ENCODE data around the gene TBC1D1.
A peak's percentile ranks its signal among the peaks of the same experiment; 100 is the strongest.

The TBC1D1 gene

GRCh38 chr4:37999000-37999716, 108.3 kb downstream of the TBC1D1 start:
- no peaks in the 10 kb centered on the region for H3K36me3 ChIP-seq (ENCODE audit: control insufficient read depth in 1 of 2, insufficient read depth in 2 of 2, low read length in 2 of 2)
- peak overlapping the region; percentile 16 for H3K4ac ChIP-seq (ENCODE audit: low read depth, low read length)
- no peak overlapping the region for H3K4me2 ChIP-seq (ENCODE audit: low read length)
- peak overlapping the region; percentile 41 for H4K91ac ChIP-seq (ENCODE audit: low read depth, low read length)
- peaks cover 29% of the 10 kb centered on the region for H3K79me1 ChIP-seq (ENCODE audit: low read length)
- no CpG with 5 or more reads among the region's 12 CpGs for WGBS (ENCODE audit: extremely low coverage, insufficient coverage, insufficient read length)
- DNase-seq = no peak
- no peak overlapping the region for H3K14ac ChIP-seq (ENCODE audit: low read length)
- H3K9ac ChIP-seq (ENCODE audit: low read length) = no peak overlapping the region
- H2BK120ac ChIP-seq (ENCODE audit: insufficient read depth, low read length, poor library complexity) = no peak overlapping the region
- no peak overlapping the region for H2AFZ ChIP-seq (ENCODE audit: insufficient read depth, low read length, poor library complexity)
- no peak overlapping the region for H4K8ac ChIP-seq (ENCODE audit: low read depth, low read length)
- peak overlapping the region; percentile 52 for H2AK5ac ChIP-seq (ENCODE audit: low read length)
- H3K18ac ChIP-seq (ENCODE audit: low read length) = no peak overlapping the region
- no peak overlapping the region for H3K27ac ChIP-seq (ENCODE audit: low read depth, low read length)
- no peak overlapping the region for H2BK12ac ChIP-seq (ENCODE audit: low read length)
- H3K9me3 ChIP-seq (ENCODE audit: insufficient read depth, low read depth, low read length) = no peaks in the 10 kb centered on the region
- peaks cover 14% of the 10 kb centered on the region for H3K79me2 ChIP-seq (ENCODE audit: control insufficient read depth, insufficient read depth, low read length, poor library complexity)
- no peaks in the 10 kb centered on the region for H3K27me3 ChIP-seq (ENCODE audit: insufficient read depth, low read length)
- H3K4me3 ChIP-seq (ENCODE audit: low read depth, low read length) = no peak overlapping the region
- H3K4me1 ChIP-seq (ENCODE audit: control insufficient read depth in 1 of 2, insufficient read depth in 2 of 2, low read length in 2 of 2) = peaks cover 26 to 37% of the 10 kb centered on the region in 2 experiments
- H4K12ac ChIP-seq (ENCODE audit: low read depth, low read length) = no peak overlapping the region
- no peak overlapping the region for H3K23ac ChIP-seq (ENCODE audit: low read length)
- H2BK5ac ChIP-seq (ENCODE audit: low read depth, low read length, poor library complexity) = no peak overlapping the region

- no peak overlapping the region for H3K23ac ChIP-seq (ENCODE audit: low read length)
- H4K91ac ChIP-seq (ENCODE audit: low read depth, low read length) = no peak overlapping the region
- H2BK120ac ChIP-seq (ENCODE audit: insufficient read depth, low read length, poor library complexity) = no peak overlapping the region
- DNase-seq = no peak
- H3K4ac ChIP-seq (ENCODE audit: low read depth, low read length) = peak overlapping the region; percentile 57
- WGBS (ENCODE audit: extremely low coverage, insufficient coverage, insufficient read length) = no CpG with 5 or more reads among the region's 3 CpGs
- H2AK5ac ChIP-seq (ENCODE audit: low read length) = no peak overlapping the region
- peaks cover 12% of the 10 kb centered on the region for H3K79me2 ChIP-seq (ENCODE audit: control insufficient read depth, insufficient read depth, low read length, poor library complexity)
- H3K4me2 ChIP-seq (ENCODE audit: low read length) = no peak overlapping the region
- no peaks in the 10 kb centered on the region for H3K27me3 ChIP-seq (ENCODE audit: insufficient read depth, low read length)
- H3K79me1 ChIP-seq (ENCODE audit: low read length) = peaks cover 29% of the 10 kb centered on the region
- no peak overlapping the region for H2BK5ac ChIP-seq (ENCODE audit: low read depth, low read length, poor library complexity)
- no peak overlapping the region for H3K18ac ChIP-seq (ENCODE audit: low read length)
- no peak overlapping the region for H4K8ac ChIP-seq (ENCODE audit: low read depth, low read length)
- no peak overlapping the region for H2AFZ ChIP-seq (ENCODE audit: insufficient read depth, low read length, poor library complexity)
- peaks cover 24 to 35% of the 10 kb centered on the region in 2 experiments for H3K4me1 ChIP-seq (ENCODE audit: control insufficient read depth in 1 of 2, insufficient read depth in 2 of 2, low read length in 2 of 2)
- H3K4me3 ChIP-seq (ENCODE audit: low read depth, low read length) = no peak overlapping the region
- no peaks in the 10 kb centered on the region for H3K36me3 ChIP-seq (ENCODE audit: control insufficient read depth in 1 of 2, insufficient read depth in 2 of 2, low read length in 2 of 2)
- no peak overlapping the region for H3K27ac ChIP-seq (ENCODE audit: low read depth, low read length)
- no peak overlapping the region for H3K9ac ChIP-seq (ENCODE audit: low read length)
- H3K9me3 ChIP-seq (ENCODE audit: insufficient read depth, low read depth, low read length) = no peaks in the 10 kb centered on the region
- H3K14ac ChIP-seq (ENCODE audit: low read length) = no peak overlapping the region
- H2BK12ac ChIP-seq (ENCODE audit: low read length) = no peak overlapping the region
- H4K12ac ChIP-seq (ENCODE audit: low read depth, low read length) = no peak overlapping the region
These were observed 109.1 kb downstream of the TBC1D1 start for GRCh38 chr4:37999965-38000364.

- no peak overlapping the region for H3K4me2 ChIP-seq (ENCODE audit: low read length)
- peaks cover 18 to 31% of the 10 kb centered on the region in 2 experiments for H3K4me1 ChIP-seq (ENCODE audit: control insufficient read depth in 1 of 2, insufficient read depth in 2 of 2, low read length in 2 of 2)
- no peak overlapping the region for H3K9ac ChIP-seq (ENCODE audit: low read length)
- no peak overlapping the region for H2AK5ac ChIP-seq (ENCODE audit: low read length)
- no peak overlapping the region for H2BK5ac ChIP-seq (ENCODE audit: low read depth, low read length, poor library complexity)
- H2BK120ac ChIP-seq (ENCODE audit: insufficient read depth, low read length, poor library complexity) = no peak overlapping the region
- no peaks in the 10 kb centered on the region for H3K9me3 ChIP-seq (ENCODE audit: insufficient read depth, low read depth, low read length)
- H3K14ac ChIP-seq (ENCODE audit: low read length) = no peak overlapping the region
- no peak overlapping the region for H4K12ac ChIP-seq (ENCODE audit: low read depth, low read length)
- no peak overlapping the region for H3K23ac ChIP-seq (ENCODE audit: low read length)
- peak overlapping the region; percentile 19 for H3K27ac ChIP-seq (ENCODE audit: low read depth, low read length)
- H4K8ac ChIP-seq (ENCODE audit: low read depth, low read length) = no peak overlapping the region
- H3K36me3 ChIP-seq (ENCODE audit: control insufficient read depth in 1 of 2, insufficient read depth in 2 of 2, low read length in 2 of 2) = no peaks in the 10 kb centered on the region
- H3K27me3 ChIP-seq (ENCODE audit: insufficient read depth, low read length) = no peaks in the 10 kb centered on the region
- DNase-seq = no peak
- H4K91ac ChIP-seq (ENCODE audit: low read depth, low read length) = no peak overlapping the region
- H3K18ac ChIP-seq (ENCODE audit: low read length) = no peak overlapping the region
- H3K4me3 ChIP-seq (ENCODE audit: low read depth, low read length) = no peak overlapping the region
- no peak overlapping the region for H2BK12ac ChIP-seq (ENCODE audit: low read length)
- peaks cover 12% of the 10 kb centered on the region for H3K79me2 ChIP-seq (ENCODE audit: control insufficient read depth, insufficient read depth, low read length, poor library complexity)
- no CpG with 5 or more reads among the region's 3 CpGs for WGBS (ENCODE audit: extremely low coverage, insufficient coverage, insufficient read length)
- no peak overlapping the region for H3K4ac ChIP-seq (ENCODE audit: low read depth, low read length)
- peaks cover 25% of the 10 kb centered on the region for H3K79me1 ChIP-seq (ENCODE audit: low read length)
- no peak overlapping the region for H2AFZ ChIP-seq (ENCODE audit: insufficient read depth, low read length, poor library complexity)
These were observed 111.0 kb downstream of the TBC1D1 start for GRCh38 chr4:38001927-38002326.

DNA sequence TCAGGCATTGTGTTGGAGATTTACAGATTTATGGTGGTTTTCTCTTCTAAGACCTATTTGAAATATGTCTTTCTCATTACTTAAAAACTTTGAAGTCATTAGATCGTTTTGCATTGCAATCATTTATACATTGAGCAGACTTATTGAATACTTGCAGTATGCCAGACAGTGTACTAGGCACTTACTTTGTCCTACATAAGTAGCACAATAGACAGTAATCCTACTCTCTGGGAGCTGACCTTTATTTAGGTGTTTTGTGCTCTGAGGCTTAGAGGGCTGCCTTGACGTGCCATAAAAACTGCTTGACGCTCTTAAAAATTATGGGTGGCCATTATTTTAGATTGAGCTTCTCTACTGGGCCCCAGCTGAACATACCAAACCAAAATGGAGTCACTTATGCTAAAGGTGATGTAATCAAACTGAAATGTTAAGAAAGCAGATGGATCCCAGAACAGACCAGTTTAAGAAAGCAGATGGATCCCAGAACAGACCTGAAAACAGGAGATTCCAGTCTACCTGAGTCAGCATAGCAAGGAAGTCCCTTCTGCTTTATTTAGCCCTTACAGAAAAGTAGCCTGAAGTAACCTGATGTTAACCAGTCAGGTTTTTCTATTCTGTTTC, 111.7 kb downstream of the TBC1D1 start:
- no peaks in the 10 kb centered on the region for H3K36me3 ChIP-seq (ENCODE audit: control insufficient read depth in 1 of 2, insufficient read depth in 2 of 2, low read length in 2 of 2)
- no peak overlapping the region for H2AFZ ChIP-seq (ENCODE audit: insufficient read depth, low read length, poor library complexity)
- no peak overlapping the region for H4K8ac ChIP-seq (ENCODE audit: low read depth, low read length)
- H2AK5ac ChIP-seq (ENCODE audit: low read length) = no peak overlapping the region
- H3K23ac ChIP-seq (ENCODE audit: low read length) = no peak overlapping the region
- H3K9ac ChIP-seq (ENCODE audit: low read length) = no peak overlapping the region
- H2BK120ac ChIP-seq (ENCODE audit: insufficient read depth, low read length, poor library complexity) = peak overlapping the region; percentile 81
- no CpG with 5 or more reads among the region's 3 CpGs for WGBS (ENCODE audit: extremely low coverage, insufficient coverage, insufficient read length)
- no peaks in the 10 kb centered on the region for H3K27me3 ChIP-seq (ENCODE audit: insufficient read depth, low read length)
- DNase-seq = peak; percentile 26 to 68
- no peak overlapping the region for H3K4me3 ChIP-seq (ENCODE audit: low read depth, low read length)
- peaks cover 12% of the 10 kb centered on the region for H3K79me2 ChIP-seq (ENCODE audit: control insufficient read depth, insufficient read depth, low read length, poor library complexity)
- no peak overlapping the region for H4K12ac ChIP-seq (ENCODE audit: low read depth, low read length)
- H3K9me3 ChIP-seq (ENCODE audit: insufficient read depth, low read depth, low read length) = no peaks in the 10 kb centered on the region
- H3K18ac ChIP-seq (ENCODE audit: low read length) = no peak overlapping the region
- H3K27ac ChIP-seq (ENCODE audit: low read depth, low read length) = peak overlapping the region; percentile 99
- no peak overlapping the region for H3K14ac ChIP-seq (ENCODE audit: low read length)
- peaks cover 18 to 31% of the 10 kb centered on the region in 2 experiments for H3K4me1 ChIP-seq (ENCODE audit: control insufficient read depth in 1 of 2, insufficient read depth in 2 of 2, low read length in 2 of 2)
- peak overlapping the region; percentile 16 for H3K4me2 ChIP-seq (ENCODE audit: low read length)
- peak overlapping the region; percentile 87 for H2BK5ac ChIP-seq (ENCODE audit: low read depth, low read length, poor library complexity)
- H4K91ac ChIP-seq (ENCODE audit: low read depth, low read length) = peak overlapping the region; percentile 57
- H3K79me1 ChIP-seq (ENCODE audit: low read length) = peaks cover 25% of the 10 kb centered on the region
- no peak overlapping the region for H3K4ac ChIP-seq (ENCODE audit: low read depth, low read length)
- H2BK12ac ChIP-seq (ENCODE audit: low read length) = no peak overlapping the region

Measured in trophoblast cell (in vitro differentiated cells and primary cell).